Measurements from ENCODE around the gene CLEC3B.

The CLEC3B gene

DNA sequence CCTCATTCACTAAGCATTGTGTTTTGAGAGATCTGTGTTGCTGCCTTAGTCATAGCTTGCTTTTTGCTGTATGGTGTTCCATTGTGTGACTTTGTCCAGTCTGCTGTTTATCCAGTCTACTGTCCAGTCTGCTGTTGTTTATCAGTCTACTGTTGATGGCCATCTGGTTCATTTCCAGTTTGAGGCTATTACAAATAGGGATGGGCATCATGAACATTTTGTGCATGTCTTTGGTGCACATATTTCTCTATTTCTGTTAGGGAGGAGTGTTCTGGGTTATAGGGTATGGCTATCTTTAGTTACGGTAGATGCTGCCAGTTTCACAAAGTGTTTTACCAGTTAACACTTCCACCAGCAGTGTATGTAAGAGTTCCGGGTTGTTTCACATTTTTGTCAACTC, 22.2 kb upstream of the CLEC3B start:
- DNase-seq, result no peak

DNA sequence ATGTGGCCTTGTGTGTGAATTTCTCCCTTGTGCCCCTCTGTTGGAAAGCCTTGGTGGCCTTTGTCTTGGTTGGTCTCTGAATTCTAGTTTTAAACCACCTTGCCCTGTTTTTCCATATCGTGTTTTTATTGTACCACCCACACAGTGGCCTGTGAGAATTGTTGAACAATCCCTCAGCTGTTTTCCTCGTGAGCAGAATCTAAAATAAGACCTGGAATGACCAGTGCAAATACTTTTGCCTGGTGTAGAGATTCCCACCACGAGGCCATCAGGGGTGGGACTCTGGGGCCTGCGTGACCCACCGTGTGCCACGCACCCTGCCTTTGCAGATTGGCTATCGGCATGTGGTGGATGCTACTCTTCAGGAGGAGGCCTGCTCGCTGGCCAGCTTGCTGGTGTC, 19.0 kb upstream of the CLEC3B start:
- DNase-seq, result no peak

DNA sequence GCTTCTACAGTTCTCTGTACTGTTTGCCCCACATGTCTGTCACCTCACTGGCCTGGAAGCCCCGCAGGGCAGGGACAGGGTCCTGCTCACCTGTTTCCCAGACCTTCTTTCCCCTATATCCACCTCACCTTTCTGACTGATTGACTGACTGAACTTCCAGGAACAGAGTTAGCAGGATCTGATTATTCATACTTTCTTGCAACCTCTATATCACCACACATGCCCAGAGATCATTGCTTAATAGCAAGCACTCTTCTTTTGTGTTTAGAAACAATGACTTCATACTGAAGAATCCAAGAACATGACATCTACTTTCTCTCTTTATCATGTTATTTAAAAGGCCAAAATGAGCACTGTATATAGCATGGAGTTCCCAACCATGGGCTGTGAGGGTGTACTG, 18.0 kb upstream of the CLEC3B start:
- no peak for DNase-seq

DNA sequence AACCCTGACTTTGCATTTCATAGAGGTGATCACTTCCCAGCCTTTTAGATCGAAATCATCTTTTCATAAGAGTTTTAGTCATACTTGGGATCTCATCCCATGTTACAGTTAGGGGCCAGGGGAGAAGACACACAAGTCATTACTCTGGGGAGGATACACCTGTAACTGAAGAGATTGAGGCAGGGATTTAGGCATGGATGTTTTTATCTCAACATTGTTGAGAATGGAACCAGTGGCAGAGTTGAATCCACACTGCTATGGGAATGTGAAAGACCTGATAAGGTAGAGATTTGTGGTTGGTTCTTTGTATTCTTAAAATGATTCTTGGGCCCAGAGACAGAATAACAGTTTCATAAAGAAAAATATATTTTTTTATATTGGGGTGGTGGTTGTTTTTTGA, 16.2 kb upstream of the CLEC3B start:
- DNase-seq, result no peak

DNA sequence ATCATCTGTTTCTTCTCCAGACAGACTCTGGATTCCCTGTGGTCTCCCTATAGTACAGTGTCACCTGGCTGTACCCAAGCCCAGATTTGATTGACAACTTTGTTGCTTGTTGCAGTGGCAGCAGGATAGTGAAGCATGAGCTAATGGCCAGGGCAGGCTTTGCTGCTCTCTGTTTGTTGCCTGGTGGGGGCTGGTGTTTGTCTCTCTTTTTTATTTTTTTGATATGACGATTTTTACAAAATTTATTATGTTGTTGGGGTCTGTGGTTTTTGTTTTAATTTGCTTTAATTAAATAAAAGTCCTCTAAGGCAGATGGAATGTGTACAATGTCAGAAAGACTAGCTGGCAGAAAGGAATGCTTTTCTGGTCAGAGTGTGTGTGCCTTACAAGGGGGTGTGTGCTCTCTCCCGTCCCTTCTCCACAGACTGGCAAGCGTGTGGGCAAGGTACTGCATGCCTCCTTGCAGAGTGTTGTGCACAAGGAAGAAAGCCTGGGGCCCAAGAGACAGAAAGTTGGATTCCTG, 15.2 kb upstream of the CLEC3B start:
- DNase-seq, result no peak

DNA sequence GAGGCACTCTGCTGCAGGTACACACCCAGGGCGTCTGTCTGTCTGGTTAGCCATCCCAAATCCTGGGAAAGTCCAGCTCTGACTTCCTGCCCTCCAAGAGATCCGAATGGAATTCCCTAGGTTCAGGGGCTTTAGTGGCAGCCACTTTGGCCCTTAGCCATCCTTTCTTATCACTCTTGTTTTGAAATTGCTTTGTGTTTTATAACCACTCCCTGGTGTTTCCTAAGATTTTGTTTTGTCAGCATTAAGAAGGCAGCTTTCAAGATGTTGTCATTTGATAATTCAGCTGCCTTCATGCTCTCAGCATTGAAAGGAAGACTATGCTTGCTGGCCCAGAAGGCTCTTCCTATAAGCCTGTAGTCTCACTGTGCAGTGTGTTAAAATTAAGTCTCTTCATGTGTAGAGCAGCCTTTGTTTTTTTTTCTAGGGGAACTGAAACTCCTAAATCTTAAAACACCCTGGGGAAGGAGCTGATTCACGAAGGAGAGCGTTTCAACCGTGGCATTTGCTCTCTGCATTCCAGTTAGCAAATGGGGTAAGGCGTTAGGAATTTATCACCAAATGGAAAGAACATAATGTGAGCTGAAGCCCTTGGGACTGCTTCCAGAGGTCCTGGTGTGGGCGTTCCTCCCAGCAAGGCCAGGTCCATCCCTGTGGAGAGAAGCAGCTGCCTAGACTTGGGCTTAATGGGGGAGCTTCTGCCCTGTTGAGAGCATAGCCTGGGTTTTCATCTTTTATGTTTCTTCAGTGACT, 14.2 kb upstream of the CLEC3B start:
- DNase-seq, result no peak

DNA sequence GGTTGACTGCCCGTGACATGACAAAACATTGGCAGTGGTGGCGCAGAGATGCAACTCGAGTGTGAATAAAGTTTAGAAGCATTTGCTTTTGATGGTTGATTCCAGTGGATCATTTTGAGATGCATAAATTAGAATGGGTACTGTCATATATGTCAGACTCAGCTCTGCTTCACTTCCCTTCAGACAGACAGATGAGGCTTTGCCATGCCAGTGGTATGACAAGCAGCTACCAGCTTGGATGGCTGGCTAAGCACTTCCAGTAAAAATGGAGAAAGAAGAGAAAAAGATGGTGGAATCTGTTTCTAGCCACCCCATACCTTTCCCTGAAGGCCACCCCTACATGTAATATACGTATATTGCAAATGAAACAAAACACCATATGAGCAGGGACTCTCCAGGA, 13.5 kb upstream of the CLEC3B start:
- no peak for DNase-seq

DNA sequence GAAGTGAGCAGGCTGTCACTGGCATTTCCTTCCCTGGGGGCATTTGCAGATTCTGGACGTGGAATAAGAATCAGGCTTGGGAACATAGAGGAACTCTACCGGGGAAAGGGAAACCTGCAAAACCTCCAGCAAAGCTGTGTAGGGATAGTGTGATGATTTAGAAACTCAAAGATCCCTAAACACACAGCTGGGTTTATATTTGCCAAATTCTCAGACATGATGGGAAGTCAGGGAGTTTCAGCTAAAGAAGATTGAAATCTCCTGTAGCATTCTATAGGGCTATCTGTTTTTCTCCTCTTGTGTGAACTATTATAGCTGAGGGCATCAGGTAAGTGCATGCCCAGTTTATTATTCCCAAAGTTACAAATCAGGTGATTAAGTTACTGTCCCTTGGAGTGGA, 9.2 kb upstream of the CLEC3B start:
- DNase-seq, result no peak

DNA sequence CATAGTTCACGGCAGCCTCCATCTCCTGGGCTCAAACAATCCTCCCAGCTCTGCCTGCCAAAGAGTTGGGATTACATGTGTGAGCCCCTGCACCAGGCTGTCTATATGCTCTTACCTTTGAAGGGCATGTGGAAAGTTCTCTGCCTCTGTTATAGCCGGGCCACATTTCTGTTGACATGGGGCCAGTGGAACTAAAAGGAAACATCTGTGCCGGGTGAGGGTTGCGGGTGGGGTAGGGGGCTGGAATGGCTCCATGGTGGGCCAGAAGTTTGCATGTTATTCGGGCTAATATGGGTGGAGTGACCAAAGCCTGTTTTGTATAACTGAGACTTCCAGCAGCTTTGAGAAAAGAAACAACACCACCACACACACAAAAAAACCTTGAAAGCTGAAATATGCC, 8.3 kb upstream of the CLEC3B start:
- DNase-seq, result no peak

DNA sequence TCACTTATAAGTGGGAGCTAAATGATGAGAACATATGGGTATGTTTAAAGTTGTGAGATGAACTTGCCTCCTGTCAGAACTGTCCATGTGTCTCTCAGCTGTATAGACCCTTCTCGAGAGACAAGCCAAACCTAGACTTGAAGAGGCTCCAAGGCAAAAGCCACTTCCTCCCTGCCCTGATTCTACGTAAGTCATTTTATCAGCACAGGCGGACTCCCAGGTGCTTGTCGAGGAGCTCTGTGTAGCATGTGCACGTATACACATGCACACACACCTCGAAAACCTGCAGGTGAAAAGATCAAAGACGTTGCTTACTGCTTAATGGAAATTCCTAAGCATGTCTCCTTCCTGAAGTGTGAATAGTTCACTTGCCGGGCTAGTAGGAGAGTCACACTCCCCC, 5.6 kb upstream of the CLEC3B start:
- no peak for DNase-seq

DNA sequence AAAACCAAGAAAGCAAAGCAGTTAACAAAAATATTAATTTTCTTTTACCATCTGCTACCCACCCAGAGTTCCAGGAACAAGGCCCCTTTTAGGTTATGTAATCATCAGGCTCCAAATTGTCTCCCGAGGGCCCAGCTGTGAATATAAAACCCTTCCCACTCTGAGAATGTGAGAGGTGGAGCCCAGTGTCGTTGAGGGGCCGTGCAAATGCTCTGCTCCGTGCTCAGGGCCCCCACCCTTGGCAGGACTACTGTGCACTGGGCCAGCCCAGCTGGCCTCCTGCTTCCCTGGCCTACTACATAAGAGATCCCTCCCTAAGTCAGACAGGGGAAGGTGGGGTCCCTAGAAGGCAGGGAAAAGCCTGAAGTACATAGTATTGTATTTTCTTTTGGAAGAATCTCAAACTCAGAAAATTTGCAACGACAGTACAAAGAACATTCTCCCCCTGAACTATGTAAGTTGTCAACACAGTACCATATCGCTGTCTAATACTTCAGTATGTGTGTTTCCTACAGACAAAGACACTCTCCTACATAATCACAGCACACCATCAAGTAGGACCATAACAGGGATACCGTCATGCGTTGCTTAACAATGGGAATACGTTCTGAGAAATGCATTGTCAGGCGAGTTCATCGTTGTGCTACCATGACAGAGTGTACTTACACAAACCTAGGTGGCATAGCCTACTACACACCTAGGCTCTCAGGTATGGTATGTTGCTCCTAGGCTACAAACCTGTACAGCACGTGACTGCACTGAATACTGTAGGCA, 4.4 kb upstream of the CLEC3B start:
- DNase-seq, result no peak

DNA sequence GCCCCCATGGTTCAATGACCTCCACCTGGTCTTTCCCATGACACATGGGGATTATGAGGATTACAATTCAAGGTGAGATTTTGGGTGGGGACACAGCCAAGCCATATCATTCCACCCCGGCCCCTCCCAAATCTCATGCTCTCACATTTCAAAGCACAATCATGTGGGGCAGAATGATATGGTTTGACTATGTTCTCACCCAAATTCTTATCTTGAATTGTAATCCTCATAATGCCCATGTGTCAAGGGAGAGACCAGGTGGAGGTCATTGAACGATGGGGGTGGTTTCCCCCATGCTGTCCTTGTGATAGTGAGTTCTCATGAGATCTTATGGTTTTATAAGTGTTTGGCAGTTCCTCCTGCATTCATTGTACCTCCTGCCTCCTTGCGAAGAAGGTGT, 2.4 kb upstream of the CLEC3B start:
- no peak for DNase-seq

DNA sequence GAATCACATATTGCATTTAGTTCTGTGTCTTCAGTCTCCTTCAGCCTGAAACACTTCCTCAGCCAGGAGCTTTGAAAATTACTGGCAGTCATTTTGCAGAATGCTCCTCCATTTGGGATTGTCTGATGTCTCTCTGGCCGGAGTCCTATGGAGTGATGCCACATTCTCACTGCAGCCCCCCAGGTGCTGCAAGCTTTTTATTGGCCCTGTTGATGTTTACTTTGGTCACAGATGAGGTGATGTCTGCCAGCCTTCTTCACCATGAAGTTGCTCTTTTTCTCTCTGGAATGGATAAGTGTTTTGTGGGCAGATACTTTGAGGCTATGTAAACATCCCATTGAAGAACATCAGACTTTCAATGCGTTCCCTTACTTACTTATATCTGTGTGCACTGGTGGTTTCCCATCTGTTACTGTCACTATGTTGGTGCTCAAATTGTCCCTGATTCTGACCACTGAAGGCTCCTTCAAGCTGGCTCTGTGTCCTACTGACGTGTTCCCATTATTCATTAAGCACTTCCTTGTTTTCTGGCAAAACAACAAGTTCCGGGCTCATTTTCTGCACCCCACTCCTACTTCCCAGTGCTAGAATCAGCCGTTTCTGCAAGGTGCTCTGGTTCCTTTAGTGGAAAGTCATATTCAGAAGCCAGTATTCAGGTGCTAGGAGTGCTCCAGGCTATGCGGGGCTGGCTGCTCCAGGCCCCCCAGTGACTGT, 1.4 kb upstream of the CLEC3B start:
- DNase-seq, result no peak

DNA sequence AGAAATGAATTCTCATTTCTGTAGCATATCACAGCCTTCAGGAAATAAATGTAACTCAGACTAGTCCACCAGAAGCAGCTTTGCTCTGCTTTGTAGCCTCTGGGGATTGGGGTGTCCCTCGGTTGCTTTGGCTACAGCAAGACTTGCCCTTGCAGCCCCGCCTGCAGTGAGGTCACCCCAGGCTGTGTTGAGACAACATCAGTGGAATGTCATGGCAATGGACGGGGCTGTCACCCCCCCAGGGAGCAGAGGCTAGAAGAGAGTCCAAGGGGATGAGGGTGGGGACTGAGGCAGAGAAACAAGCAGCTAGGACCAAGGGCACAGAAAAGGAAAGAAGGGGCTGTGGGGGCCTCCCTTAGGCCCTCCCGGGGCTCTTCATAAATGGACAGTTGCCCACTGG, 854 bp downstream of the CLEC3B start:
- DNase-seq, result no peak

DNA sequence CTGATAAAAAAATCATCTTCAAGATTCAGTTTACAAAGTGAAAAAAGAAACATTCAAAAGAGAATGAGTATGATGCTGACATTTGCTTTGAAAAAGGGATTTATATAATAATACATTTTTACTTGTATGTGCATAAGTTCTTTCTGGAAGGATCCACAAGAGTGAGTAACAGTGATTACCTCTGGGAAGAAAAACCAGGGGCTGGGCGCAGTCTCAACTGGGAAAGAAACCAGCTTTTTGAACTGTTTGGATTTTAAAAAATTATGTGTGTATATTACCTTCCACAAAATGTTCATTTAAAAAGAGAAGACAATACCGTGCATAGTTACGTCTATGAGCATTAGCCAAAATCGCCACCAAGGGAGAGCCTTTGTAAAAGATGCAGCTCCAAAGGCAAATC, 1.3 kb downstream of the CLEC3B start:
- no peak for DNase-seq

DNA sequence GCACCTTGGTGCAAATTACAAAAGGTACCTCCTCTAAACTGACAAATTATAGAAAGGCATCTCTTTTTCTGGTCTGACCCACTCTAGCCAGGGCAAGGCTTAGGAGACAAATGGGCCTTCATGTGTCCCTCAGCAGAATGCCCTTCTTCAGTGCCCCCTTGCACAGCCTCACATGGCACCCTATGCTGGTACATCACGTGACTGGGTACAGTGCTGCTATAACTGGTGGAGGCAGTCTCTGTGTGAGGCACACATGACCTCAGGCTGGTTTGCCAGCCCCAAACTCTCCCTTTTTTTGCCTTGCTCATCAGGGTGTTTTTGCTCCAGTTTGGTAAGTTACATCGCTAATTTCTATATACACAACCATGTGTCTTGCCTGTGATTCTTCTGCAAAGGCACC, 3.1 kb downstream of the CLEC3B start:
- no peak for DNase-seq

DNA sequence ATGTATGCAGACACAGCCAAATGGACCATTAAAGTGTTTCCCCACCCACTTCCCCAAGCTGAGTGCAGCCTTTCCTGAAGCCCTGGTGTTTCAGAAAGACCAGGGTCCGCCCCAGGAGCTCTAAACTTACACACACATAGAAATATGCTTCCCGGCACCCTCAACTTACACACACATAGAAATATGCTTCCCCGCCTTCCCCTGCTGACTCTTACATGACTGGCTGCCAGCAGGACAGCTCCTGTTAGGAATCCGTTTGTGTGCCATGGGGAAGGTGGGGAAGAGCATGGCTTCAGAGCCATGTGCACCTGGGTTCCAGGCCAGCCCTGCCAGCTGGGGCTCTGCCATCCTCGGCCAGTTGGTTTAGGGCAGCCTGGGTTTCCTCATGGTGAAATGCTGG, 3.6 kb downstream of the CLEC3B start:
- DNase-seq, result no peak

DNA sequence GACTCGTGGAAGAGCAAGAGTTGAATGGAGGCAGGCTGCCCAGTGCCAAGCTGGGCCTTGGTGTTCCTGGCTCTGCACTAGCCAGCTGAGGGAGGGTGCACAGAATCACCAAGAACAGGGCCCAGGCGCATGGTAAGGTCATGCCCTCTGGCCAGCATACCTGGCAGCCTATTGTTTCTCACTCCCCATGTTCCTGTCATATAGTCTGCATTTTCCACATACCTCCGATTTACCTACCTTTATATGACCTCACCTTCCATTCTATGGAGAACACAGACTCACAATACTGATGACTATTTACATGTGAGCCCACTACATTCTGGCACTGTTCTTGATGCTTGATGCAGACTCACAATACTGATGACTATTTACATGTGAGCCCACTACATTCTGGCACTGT, 5.4 kb downstream of the CLEC3B start:
- DNase-seq, result no peak

DNA sequence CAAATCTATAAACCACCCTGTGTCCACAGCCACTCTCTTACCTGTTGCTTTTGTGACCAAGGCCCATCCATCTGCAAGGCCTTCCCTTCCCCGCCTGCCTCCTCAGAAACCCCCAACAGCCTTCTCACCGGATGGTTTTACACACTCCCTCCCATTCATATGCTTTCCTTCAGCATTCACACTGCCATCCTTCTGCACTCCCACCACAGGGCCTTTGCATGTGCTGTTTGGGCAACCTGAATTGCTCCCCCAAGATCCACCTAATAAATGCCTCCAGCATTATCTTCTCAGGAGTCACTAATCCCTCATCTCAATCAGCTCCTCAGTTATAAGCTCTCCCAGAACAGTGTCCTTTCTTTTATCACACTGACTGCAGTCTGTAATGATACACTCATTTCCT, 6.0 kb downstream of the CLEC3B start:
- no peak for DNase-seq

DNA sequence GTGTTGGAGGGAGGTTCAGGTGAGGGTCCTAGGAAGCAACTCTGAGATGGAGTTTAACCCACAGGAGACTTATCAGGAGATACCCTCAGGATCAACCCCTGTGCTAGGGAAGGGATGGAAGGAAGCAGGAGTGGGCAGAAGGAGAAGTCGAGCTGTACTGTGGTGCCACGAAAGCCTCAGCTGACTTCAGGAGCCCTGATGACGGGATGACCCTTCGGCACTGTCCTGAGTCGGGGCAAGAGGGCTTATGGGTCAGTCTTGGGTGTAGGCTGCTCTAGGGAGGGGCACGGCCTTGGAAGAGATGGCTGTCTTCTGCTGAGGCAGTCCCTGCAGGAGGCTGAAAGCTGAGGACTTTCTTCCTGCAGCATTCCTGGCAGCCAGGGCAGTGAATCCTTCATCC, 7.7 kb downstream of the CLEC3B start:
- no peak for DNase-seq

DNA sequence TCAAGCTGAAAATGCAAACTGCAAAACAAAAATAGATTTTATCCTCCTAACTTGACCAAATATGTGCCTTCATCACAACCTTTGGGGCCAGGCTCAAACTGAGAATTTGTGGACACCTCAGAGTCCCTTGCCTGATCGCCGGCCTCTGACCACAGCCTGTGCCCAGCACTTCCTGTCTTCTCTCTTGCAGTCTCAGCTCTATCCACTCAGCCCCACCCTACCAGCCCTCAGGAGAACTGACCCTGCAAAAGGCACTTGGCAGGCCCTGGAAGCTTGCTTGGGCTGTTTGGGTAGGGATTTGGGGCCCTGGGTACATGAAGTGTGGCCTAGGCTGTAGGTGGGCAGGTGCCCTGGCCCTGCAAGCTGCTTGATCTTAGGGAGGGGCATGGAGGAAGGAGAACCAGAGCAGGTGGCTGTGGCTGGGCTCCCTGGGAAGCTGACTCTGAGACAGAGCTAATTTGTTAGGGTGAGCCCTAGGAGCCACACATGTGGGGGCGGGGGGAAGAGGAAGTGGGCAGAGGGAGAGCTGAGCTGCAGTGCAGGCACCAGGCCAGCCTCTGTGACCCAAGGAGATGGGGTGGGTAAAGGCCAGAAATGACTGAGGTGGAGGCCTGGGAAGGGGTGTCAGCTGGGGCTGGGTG, 8.6 kb downstream of the CLEC3B start:
- peak; percentile 44 for DNase-seq

DNA sequence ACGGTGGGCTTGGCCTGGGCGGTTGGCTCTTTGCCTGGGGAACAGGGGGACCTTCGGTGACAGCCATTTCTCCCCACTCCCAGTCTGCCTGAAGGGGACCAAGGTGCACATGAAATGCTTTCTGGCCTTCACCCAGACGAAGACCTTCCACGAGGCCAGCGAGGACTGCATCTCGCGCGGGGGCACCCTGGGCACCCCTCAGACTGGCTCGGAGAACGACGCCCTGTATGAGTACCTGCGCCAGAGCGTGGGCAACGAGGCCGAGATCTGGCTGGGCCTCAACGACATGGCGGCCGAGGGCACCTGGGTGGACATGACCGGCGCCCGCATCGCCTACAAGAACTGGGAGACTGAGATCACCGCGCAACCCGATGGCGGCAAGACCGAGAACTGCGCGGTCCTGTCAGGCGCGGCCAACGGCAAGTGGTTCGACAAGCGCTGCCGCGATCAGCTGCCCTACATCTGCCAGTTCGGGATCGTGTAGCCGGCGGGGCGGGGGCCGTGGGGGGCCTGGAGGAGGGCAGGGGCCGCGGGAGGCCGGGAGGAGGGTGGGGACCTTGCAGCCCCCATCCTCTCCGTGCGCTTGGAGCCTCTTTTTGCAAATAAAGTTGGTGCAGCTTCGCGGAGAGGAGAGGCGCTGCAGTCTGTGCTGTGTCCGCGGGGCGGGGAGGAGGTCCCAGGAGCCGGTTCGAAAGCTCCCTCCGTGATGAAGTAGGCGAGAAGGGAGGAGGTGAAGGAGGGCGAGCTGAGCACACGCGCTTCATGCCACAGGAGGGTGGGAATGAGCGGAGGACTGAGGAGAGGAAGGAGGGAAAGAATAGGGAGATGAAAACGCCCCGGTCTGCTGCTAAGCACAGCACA, 9.6 kb downstream of the CLEC3B start:
- DNase-seq, result no peak

All from KG1 (cell line).